HG03342 (cell line): ENCODE data around the gene IGLL1.
"Not testable (repeated sequence)": the region's sequence is repeated elsewhere in the genome, so short reads cannot be mapped to it uniquely, and the experiment has no call there.

Experiments
- ATAC-seq: cut with Tn5 transposase; IDR thresholded peaks from one replicate; pipeline ENCODE4 v1.9.1; 2021; ENCODE audit warnings: mild to moderate bottlenecking, moderate library complexity; ENCODE audit not compliant: unreplicated experiment

IGLL1 gene

GRCh38 chr22:23564276-23564675 lies 15.8 kb downstream of the IGLL1 start:
- ATAC-seq = no peak

GRCh38 chr22:23563111-23563510 lies 17.0 kb downstream of the IGLL1 start:
- ATAC-seq = no peak

- no peak for ATAC-seq
These were observed 17.9 kb downstream of the IGLL1 start for GRCh38 chr22:23562186-23562585.

GRCh38 chr22:23561025-23561510 lies 19.0 kb downstream of the IGLL1 start:
- not testable (repeated sequence) for ATAC-seq

- not testable (repeated sequence) for ATAC-seq
These were observed 19.9 kb downstream of the IGLL1 start for GRCh38 chr22:23560215-23560614.

GRCh38 chr22:23557467-23557866 lies 22.6 kb downstream of the IGLL1 start:
- no peak for ATAC-seq

GRCh38 chr22:23557036-23557435 lies 23.1 kb downstream of the IGLL1 start:
- no peak for ATAC-seq

GRCh38 chr22:23556026-23556620 lies 24.0 kb downstream of the IGLL1 start:
- ATAC-seq = no peak

- ATAC-seq = no peak
These were observed 25.0 kb downstream of the IGLL1 start for GRCh38 chr22:23555118-23555517.

GRCh38 chr22:23553924-23554870 lies 25.9 kb downstream of the IGLL1 start:
- no peak for ATAC-seq

- no peak for ATAC-seq
These were observed 26.7 kb downstream of the IGLL1 start for GRCh38 chr22:23553438-23553837.

- ATAC-seq = no peak
These were observed 27.5 kb downstream of the IGLL1 start for GRCh38 chr22:23552573-23552972.

- ATAC-seq = no peak
These were observed 28.7 kb downstream of the IGLL1 start for GRCh38 chr22:23551385-23551784.

- ATAC-seq = no peak
These were observed 29.9 kb downstream of the IGLL1 start for GRCh38 chr22:23550049-23550650.

- no peak for ATAC-seq
These were observed 30.9 kb downstream of the IGLL1 start for GRCh38 chr22:23549198-23549595.

GRCh38 chr22:23548501-23549197 lies 31.4 kb downstream of the IGLL1 start:
- no peak for ATAC-seq

GRCh38 chr22:23547818-23548500 lies 32.1 kb downstream of the IGLL1 start:
- no peak for ATAC-seq

- not testable (repeated sequence) for ATAC-seq
These were observed 32.7 kb downstream of the IGLL1 start for GRCh38 chr22:23547382-23547781.

- no peak for ATAC-seq
These were observed 35.2 kb downstream of the IGLL1 start for GRCh38 chr22:23544852-23545251.

GRCh38 chr22:23543506-23544000 lies 36.5 kb downstream of the IGLL1 start:
- not testable (repeated sequence) for ATAC-seq
